GM23338 (cell line): ENCODE data around the gene GRIK1.

Experiments
- CREB1 ChIP-seq: fragments of 250-450 bp; sonication (Bioruptor Pico); IDR thresholded peaks from 2 replicates; pipeline ENCODE4 v1.5.0; 2020; ENCODE audit warnings: low read depth, mild to moderate bottlenecking, moderate library complexity
- ETS1 ChIP-seq: IDR thresholded peaks from 2 replicates; pipeline ENCODE4 v1.6.1; 2016; ENCODE audit warnings: antibody characterized with exemption
- EZH2 ChIP-seq: fragments of 200-600 bp; sonication (generic); IDR thresholded peaks from one replicate; pipeline ENCODE4 v1.8.0; 2017; ENCODE audit warnings: antibody characterized with exemption, mild to moderate bottlenecking, low read depth; ENCODE audit not compliant: unreplicated experiment
- EZH2phosphoT487 ChIP-seq: fragments of 200-600 bp; sonication (generic); IDR thresholded peaks from one replicate; pipeline ENCODE4 v1.8.1; 2018; ENCODE audit warnings: antibody characterized with exemption; ENCODE audit not compliant: unreplicated experiment
- POLR2AphosphoS5 ChIP-seq: IDR thresholded peaks from 2 replicates; pipeline ENCODE4 v1.6.1; 2016; ENCODE audit warnings: antibody characterized with exemption, low read depth
- ZNF114 ChIP-seq: fragments of 250-450 bp; sonication (Bioruptor Pico); IDR thresholded peaks from 2 replicates; pipeline ENCODE4 v1.5.0; 2020; ENCODE audit warnings: mild to moderate bottlenecking, moderate library complexity
- TF ChIP-seq, protein P1 (sequence below), 2 experiments: fragments of 200-600 bp in 1 of 2; sonication (generic) in 1 of 2; conservative IDR thresholded peaks; 2 replicates each; pipeline versions ENCODE4 v1.5.1 to v1.6.1; 2016 to 2017; ENCODE audit warnings: antibody characterized with exemption in 2 of 2, low read depth in 2 of 2, mild to moderate bottlenecking in 2 of 2, moderate library complexity in 1 of 2
- TF ChIP-seq, protein P2 (sequence below): IDR thresholded peaks from one replicate; pipeline ENCODE4 v1.6.1; 2018; ENCODE audit warnings: antibody characterized with exemption; ENCODE audit not compliant: unreplicated experiment
- TF ChIP-seq, protein P3 (sequence below): fragments of 250-450 bp; sonication (Bioruptor Pico); IDR thresholded peaks from 2 replicates; pipeline ENCODE4 v1.5.0; 2020; ENCODE audit warnings: mild to moderate bottlenecking, moderate library complexity

GRCh38 chr21:29487154-29487553 lies 452.6 kb downstream of the GRIK1 start:
- TF ChIP-seq, protein P1, sequence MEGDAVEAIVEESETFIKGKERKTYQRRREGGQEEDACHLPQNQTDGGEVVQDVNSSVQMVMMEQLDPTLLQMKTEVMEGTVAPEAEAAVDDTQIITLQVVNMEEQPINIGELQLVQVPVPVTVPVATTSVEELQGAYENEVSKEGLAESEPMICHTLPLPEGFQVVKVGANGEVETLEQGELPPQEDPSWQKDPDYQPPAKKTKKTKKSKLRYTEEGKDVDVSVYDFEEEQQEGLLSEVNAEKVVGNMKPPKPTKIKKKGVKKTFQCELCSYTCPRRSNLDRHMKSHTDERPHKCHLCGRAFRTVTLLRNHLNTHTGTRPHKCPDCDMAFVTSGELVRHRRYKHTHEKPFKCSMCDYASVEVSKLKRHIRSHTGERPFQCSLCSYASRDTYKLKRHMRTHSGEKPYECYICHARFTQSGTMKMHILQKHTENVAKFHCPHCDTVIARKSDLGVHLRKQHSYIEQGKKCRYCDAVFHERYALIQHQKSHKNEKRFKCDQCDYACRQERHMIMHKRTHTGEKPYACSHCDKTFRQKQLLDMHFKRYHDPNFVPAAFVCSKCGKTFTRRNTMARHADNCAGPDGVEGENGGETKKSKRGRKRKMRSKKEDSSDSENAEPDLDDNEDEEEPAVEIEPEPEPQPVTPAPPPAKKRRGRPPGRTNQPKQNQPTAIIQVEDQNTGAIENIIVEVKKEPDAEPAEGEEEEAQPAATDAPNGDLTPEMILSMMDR (conservative IDR thresholded peaks at IDR 0.05; ENCODE audit: low read depth in 2 of 2), result no peak
- TF ChIP-seq ZNF114, result no peak
- TF ChIP-seq, protein P2, sequence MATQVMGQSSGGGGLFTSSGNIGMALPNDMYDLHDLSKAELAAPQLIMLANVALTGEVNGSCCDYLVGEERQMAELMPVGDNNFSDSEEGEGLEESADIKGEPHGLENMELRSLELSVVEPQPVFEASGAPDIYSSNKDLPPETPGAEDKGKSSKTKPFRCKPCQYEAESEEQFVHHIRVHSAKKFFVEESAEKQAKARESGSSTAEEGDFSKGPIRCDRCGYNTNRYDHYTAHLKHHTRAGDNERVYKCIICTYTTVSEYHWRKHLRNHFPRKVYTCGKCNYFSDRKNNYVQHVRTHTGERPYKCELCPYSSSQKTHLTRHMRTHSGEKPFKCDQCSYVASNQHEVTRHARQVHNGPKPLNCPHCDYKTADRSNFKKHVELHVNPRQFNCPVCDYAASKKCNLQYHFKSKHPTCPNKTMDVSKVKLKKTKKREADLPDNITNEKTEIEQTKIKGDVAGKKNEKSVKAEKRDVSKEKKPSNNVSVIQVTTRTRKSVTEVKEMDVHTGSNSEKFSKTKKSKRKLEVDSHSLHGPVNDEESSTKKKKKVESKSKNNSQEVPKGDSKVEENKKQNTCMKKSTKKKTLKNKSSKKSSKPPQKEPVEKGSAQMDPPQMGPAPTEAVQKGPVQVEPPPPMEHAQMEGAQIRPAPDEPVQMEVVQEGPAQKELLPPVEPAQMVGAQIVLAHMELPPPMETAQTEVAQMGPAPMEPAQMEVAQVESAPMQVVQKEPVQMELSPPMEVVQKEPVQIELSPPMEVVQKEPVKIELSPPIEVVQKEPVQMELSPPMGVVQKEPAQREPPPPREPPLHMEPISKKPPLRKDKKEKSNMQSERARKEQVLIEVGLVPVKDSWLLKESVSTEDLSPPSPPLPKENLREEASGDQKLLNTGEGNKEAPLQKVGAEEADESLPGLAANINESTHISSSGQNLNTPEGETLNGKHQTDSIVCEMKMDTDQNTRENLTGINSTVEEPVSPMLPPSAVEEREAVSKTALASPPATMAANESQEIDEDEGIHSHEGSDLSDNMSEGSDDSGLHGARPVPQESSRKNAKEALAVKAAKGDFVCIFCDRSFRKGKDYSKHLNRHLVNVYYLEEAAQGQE, result no peak
- no peak for TF ChIP-seq POLR2AphosphoS5
- TF ChIP-seq EZH2phosphoT487, result no peak
- TF ChIP-seq EZH2, result no peak
- no peak for TF ChIP-seq CREB1 (CRISPR knock-in tag)
- TF ChIP-seq, protein P3, sequence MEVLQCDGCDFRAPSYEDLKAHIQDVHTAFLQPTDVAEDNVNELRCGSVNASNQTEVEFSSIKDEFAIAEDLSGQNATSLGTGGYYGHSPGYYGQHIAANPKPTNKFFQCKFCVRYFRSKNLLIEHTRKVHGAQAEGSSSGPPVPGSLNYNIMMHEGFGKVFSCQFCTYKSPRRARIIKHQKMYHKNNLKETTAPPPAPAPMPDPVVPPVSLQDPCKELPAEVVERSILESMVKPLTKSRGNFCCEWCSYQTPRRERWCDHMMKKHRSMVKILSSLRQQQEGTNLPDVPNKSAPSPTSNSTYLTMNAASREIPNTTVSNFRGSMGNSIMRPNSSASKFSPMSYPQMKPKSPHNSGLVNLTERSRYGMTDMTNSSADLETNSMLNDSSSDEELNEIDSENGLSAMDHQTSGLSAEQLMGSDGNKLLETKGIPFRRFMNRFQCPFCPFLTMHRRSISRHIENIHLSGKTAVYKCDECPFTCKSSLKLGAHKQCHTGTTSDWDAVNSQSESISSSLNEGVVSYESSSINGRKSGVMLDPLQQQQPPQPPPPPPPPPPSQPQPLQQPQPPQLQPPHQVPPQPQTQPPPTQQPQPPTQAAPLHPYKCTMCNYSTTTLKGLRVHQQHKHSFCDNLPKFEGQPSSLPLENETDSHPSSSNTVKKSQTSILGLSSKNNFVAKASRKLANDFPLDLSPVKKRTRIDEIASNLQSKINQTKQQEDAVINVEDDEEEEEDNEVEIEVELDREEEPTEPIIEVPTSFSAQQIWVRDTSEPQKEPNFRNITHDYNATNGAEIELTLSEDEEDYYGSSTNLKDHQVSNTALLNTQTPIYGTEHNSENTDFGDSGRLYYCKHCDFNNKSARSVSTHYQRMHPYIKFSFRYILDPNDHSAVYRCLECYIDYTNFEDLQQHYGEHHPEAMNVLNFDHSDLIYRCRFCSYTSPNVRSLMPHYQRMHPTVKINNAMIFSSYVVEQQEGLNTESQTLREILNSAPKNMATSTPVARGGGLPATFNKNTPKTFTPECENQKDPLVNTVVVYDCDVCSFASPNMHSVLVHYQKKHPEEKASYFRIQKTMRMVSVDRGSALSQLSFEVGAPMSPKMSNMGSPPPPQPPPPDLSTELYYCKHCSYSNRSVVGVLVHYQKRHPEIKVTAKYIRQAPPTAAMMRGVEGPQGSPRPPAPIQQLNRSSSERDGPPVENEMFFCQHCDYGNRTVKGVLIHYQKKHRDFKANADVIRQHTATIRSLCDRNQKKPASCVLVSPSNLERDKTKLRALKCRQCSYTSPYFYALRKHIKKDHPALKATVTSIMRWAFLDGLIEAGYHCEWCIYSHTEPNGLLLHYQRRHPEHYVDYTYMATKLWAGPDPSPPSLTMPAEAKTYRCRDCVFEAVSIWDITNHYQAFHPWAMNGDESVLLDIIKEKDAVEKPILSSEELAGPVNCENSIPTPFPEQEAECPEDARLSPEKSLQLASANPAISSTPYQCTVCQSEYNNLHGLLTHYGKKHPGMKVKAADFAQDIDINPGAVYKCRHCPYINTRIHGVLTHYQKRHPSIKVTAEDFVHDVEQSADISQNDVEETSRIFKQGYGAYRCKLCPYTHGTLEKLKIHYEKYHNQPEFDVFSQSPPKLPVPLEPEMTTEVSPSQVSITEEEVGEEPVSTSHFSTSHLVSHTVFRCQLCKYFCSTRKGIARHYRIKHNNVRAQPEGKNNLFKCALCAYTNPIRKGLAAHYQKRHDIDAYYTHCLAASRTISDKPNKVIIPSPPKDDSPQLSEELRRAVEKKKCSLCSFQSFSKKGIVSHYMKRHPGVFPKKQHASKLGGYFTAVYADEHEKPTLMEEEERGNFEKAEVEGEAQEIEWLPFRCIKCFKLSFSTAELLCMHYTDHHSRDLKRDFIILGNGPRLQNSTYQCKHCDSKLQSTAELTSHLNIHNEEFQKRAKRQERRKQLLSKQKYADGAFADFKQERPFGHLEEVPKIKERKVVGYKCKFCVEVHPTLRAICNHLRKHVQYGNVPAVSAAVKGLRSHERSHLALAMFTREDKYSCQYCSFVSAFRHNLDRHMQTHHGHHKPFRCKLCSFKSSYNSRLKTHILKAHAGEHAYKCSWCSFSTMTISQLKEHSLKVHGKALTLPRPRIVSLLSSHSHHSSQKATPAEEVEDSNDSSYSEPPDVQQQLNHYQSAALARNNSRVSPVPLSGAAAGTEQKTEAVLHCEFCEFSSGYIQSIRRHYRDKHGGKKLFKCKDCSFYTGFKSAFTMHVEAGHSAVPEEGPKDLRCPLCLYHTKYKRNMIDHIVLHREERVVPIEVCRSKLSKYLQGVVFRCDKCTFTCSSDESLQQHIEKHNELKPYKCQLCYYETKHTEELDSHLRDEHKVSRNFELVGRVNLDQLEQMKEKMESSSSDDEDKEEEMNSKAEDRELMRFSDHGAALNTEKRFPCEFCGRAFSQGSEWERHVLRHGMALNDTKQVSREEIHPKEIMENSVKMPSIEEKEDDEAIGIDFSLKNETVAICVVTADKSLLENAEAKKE (CRISPR knock-in tag), result no peak
- no peak for TF ChIP-seq ETS1
